ENCODE results near the gene KCNJ4. TPM values are rescaled to one million over a fixed set of nuclear protein-coding genes. Genes with fewer than 3 reads are reported as not detected.

KCNJ4 gene
- total RNA-seq, 1 experiment from 2014 or later: not detected

DNA sequence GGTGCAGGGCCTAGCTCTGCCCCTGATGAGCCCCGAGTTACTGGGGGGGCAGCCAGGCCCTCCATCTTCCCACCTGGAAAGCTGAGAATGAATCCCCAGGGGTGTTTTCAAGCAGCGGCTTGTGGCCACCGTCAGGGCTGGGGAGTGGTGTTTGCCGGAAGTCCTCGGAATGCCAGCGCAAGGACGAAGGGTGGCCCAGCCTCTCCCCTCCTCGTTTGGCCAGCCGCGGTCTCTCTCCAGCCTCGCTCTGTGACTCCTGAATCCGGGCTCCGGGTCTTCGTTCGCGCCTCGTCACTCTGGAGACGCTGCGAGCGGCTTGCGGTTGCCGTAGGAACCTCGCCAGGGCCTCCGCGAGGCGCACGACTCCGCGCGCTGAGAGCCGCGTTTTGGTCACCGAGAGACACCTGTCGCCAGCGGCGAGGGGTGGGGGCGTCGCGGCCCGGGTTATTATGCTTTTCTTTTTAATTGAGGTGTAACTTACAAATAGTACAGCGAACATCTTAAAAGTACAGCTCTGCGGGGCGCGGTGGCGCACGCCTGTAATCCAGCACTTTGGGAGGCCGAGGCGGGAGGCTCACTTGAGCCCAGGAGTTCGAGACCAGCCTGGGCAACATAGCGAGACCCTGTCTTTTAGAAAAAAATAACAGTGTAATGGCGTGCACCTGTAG lies 6.5 kb upstream of the KCNJ4 start:
- DNase-seq: peak; percentile 78
- Histone ChIP-seq H3K4me3 (peak overlapping the region; percentile 26), H3K36me3 (no peaks in the 10 kb centered on the region), H3K27me3 (peaks cover 11% of the 10 kb centered on the region), H3K9me3 (no peaks in the 10 kb centered on the region)

DNA sequence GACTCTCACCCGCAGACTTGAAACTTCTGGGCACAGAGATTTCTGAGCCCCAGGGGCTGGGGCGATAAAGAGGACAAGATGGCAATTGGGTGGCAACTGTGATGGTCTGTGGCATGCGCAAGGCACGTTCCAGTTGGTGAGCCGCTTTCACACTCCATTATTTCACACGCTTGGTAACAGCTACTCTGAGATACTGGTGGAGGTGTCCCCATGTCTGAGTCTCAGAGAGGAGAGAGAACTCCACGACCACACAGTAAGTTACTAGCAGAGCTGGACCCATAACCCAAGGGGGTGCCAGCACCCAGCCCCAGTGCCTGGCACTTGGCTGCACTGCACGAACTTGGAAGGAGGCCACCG lies 6.0 kb upstream of the KCNJ4 start:
- Histone ChIP-seq H3K36me3 (no peaks in the 10 kb centered on the region), H3K4me3 (no peak overlapping the region), H3K27me3 (peaks cover 15% of the 10 kb centered on the region), H3K9me3 (no peaks in the 10 kb centered on the region)
- no peak for DNase-seq

GRCh38 chr22:38460426-38460840 lies 5.4 kb upstream of the KCNJ4 start:
- Histone ChIP-seq H3K4me3 (no peak overlapping the region), H3K27me3 (peaks cover 15% of the 10 kb centered on the region), H3K36me3 (no peaks in the 10 kb centered on the region), H3K9me3 (no peaks in the 10 kb centered on the region)
- no peak for DNase-seq

DNA sequence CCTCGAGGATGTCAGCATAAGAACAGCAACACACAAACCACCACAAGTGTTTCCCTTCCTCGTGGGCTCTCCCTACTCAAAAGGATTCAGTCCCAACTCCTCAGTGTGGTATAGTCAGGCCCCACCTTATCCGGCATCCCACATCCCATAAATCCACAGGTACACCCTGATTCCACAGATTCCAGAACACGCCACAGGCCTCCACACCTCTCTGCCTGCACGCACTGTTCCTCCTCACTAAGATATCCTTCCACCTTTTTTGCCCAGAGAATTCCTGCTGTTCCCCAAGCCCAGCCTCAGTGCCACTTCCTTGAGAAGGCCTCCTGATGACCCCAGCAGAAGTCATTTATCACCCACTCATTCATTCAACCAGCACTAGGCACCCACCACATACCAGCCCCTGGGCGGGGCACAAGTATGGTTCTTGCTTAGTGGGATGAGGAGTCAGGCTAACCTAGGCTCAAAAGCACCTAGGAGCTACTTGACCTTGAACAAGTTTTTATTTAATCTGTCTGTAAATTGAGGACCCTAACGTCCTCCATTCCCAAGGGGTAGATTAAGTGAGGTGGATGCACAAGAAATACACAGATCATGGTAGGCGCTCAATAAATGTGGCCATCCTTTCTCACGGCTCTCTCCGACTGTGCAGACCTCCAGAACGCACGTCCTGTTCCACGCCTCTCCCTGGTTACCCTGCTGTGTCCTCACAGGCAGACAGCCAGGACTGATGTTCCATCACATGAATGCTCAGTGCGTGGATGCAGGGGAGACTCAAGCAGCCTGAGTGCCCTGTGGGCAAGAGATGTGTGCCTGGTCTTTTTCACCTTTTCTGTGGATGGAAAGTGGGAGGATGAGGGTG lies 2.1 kb upstream of the KCNJ4 start:
- no peak for DNase-seq
- Histone ChIP-seq H3K9me3 (no peaks in the 10 kb centered on the region), H3K27me3 (peaks cover 25% of the 10 kb centered on the region), H3K36me3 (no peaks in the 10 kb centered on the region), H3K4me3 (no peak overlapping the region)

- peaks cover 20% of the 10 kb centered on the region for H3K27me3 ChIP-seq
- DNase-seq: no peak
- H3K9me3 ChIP-seq: no peaks in the 10 kb centered on the region
Measured at GRCh38 chr22:38456272-38456835, 1.4 kb upstream of the KCNJ4 start.

DNA sequence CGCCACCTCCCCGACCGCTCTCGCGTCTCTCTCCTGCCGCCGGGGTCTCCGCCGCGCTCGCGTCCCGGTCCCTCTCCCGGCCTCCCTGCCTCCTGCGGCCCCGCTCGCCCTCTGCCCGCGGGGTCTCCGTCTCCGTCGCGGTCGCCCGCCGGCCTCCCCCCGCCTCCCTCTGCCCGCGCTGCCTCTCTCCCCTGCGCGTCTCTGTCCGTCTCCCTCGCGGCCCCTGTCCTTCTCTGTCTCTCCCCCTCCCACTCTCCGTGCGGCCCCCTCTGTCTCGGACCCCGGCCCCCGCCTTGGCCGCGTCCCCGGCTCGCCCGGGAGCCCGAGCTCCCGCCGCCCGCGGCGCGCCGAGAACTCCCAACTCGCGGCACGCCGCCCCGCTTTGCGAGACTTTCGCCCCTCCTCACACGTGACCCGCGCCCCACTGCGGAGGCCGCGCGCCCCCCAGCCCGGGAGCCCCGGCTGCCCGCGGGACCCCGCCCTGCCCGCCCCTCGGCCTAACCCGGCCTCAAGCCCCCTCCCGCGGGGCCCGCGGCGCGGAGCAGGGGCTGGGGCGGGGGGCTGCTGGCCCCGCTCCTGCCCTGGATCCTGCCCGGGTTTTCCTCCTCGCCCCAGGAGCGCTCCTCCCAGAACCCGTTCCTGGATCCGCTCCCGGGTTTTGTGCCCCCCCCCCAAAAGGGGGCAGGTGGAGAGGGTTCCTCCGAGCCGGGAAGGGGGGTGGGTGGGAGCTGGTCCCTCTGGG lies 702 bp upstream of the KCNJ4 start:
- H3K9me3 ChIP-seq: no peaks in the 10 kb centered on the region
- H3K27me3 ChIP-seq: peaks cover 18% of the 10 kb centered on the region
- H3K36me3 ChIP-seq: no peaks in the 10 kb centered on the region
- H3K4me3 ChIP-seq: no peak overlapping the region
- DNase-seq: peak; percentile 21

More at GRCh38 chr22:38456272-38456835, 1.4 kb upstream of the KCNJ4 start:
- Histone ChIP-seq H3K4me3 (no peak overlapping the region), H3K36me3 (no peaks in the 10 kb centered on the region)

- no peak overlapping the region for H3K4me3 ChIP-seq
- H3K36me3 ChIP-seq: no peaks in the 10 kb centered on the region
- peaks cover 15% of the 10 kb centered on the region for H3K27me3 ChIP-seq
- H3K9me3 ChIP-seq: no peaks in the 10 kb centered on the region
- no peak for DNase-seq
Measured at GRCh38 chr22:38454353-38455075, 485 bp downstream of the KCNJ4 start.

DNA sequence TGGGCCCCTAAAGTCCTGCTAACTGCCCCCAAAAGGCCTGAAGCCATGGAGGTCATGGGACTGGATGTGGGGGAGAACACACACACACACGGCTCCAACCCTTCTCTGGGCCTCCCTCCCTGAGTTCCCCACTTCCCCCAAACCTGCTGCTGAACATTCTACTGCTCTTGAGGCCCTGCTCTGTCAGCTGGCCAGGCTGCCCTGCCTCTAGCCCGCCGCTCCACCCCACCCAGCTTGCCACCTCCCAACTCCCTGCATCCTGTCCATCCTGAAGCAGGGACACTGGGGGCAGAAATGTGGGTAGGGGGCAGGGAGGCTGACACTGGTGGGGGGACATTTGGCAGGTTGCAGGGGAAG lies 1.0 kb downstream of the KCNJ4 start:
- Histone ChIP-seq H3K36me3 (no peaks in the 10 kb centered on the region), H3K9me3 (no peaks in the 10 kb centered on the region), H3K27me3 (peaks cover 15% of the 10 kb centered on the region), H3K4me3 (no peak overlapping the region)
- DNase-seq: no peak

DNA sequence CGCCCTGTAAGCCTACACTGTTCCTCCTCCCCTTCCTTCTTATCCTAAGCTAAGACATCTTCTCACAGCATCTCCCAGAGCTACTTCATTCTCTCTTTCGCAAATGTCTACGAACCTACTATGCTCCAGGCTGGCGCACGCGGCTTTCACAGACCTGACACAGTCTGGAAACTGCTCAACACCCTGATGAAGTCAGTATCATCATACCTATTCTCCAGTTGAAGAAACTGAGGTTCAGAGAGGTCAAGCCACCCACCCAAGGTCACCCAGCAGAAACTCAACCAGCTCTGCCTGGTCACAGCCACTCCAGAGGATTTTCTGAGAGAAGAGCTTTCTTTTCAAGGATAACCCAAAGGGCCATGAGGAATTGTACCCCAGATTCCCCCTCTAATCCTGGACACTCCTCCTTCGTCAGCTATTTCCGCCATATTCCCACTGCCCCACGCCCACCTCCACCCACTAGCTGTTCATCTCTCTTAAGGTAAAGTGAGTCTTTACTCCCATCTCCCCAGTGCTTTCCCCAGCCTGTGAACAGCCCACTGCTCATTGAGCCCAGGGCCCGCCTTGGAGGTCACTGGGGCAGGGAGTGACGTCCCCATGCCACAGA lies 1.8 kb downstream of the KCNJ4 start:
- DNase-seq: no peak
- Histone ChIP-seq H3K27me3 (peaks cover 15% of the 10 kb centered on the region), H3K4me3 (no peak overlapping the region), H3K36me3 (no peaks in the 10 kb centered on the region), H3K9me3 (no peaks in the 10 kb centered on the region)

DNA sequence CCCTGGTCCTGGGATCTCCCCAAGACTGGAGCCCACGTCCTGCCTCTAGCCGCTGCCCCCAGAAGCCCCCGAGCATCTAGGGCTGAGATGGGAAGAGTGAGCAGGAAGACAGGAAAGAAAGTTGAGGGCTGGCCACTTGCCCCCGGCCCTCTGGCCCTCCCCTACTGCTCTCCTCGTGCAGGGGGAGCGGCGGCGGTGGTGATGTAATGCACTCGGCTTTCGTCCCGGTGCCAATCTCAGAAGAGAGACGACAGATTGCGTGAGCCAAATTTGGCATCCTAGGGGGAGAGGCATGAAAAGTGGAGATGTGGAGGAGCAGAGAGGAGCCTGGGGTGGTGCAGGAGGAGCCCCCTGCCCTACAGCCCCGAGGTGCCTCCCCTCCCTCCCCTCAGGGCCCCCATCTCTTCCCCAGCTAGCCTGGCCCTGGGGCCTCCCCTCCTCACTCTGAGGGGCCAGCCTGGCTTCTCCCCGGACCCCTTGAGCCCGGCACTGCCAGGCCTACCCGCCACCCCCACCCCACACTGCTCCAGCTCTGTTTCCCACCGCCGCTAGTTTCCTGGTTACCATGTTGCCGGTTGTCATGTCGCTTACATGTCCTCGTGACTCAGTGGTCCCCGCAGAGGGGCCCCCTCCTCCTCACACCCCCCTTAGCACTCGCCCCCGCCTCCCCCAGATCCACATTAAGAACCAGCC lies 2.5 kb downstream of the KCNJ4 start:
- Histone ChIP-seq H3K9me3 (no peaks in the 10 kb centered on the region), H3K4me3 (no peak overlapping the region), H3K27me3 (peaks cover 15% of the 10 kb centered on the region), H3K36me3 (no peaks in the 10 kb centered on the region)
- peak; percentile 72 for DNase-seq

- Histone ChIP-seq H3K27me3 (peaks cover 15% of the 10 kb centered on the region), H3K36me3 (no peaks in the 10 kb centered on the region), H3K9me3 (no peaks in the 10 kb centered on the region), H3K4me3 (no peak overlapping the region)
- DNase-seq: no peak
Measured at GRCh38 chr22:38451864-38452263, 3.1 kb downstream of the KCNJ4 start.

GRCh38 chr22:38451404-38451803 lies 3.6 kb downstream of the KCNJ4 start:
- no peaks in the 10 kb centered on the region for H3K36me3 ChIP-seq
- H3K4me3 ChIP-seq: no peak overlapping the region
- H3K9me3 ChIP-seq: no peaks in the 10 kb centered on the region
- H3K27me3 ChIP-seq: peaks cover 12% of the 10 kb centered on the region
- no peak for DNase-seq

DNA sequence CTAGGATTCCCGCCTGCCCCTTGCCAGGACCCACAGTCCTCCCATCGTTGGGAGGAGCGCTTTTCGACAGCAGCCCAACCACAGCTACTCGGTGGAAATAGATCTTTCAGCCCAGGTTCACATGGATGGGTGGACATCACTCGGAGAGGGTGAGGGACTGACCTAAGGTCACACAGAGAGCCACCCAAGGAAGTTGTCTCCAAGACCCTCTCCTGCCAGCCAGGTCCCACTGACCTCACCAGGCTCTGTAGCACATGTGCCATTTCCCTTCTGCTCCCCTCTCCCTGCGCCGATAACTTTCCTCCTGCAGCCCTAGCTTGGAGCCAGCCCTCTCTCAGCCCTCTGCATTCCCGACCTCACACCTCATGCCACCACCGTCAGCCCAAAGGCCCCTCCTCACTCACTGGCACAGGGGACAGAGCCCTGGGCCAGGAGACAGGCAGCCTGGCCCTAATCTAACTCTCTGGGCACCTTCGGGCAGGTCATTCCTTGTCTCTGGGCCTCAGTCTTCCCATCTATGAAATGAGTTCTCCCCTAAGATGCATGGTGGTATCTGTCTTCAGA lies 4.7 kb downstream of the KCNJ4 start:
- DNase-seq: no peak

GRCh38 chr22:38449776-38450175 lies 5.2 kb downstream of the KCNJ4 start:
- Histone ChIP-seq H3K4me3 (no peak overlapping the region), H3K9me3 (no peaks in the 10 kb centered on the region), H3K27me3 (peaks cover 10% of the 10 kb centered on the region), H3K36me3 (no peaks in the 10 kb centered on the region)
- DNase-seq: no peak

More for the DNA sequence above, 4.7 kb downstream of the KCNJ4 start:
- Histone ChIP-seq H3K4me3 (no peak overlapping the region), H3K27me3 (peaks cover 10% of the 10 kb centered on the region), H3K9me3 (no peaks in the 10 kb centered on the region), H3K36me3 (no peaks in the 10 kb centered on the region)

GRCh38 chr22:38448945-38449745 lies 5.9 kb downstream of the KCNJ4 start:
- H3K36me3 ChIP-seq: no peaks in the 10 kb centered on the region
- DNase-seq: no peak
- H3K27me3 ChIP-seq: peaks cover 5% of the 10 kb centered on the region
- no peaks in the 10 kb centered on the region for H3K9me3 ChIP-seq
- no peak overlapping the region for H3K4me3 ChIP-seq
